SK-N-SH (cell line): ENCODE measurements around the gene C19orf81. TPM values are rescaled to one million over a fixed set of nuclear protein-coding genes. Genes with fewer than 3 reads are reported as not detected.

ENCODE experiments used
- CTCF ChIA-PET: fragments of 300-600, 350-600 bp; formaldehyde crosslinking; extraction: SDS; loops from one replicate; lab custom pipeline; 2021; lab: Yijun Ruan, JAX
- POLR2A ChIA-PET: fragments of 350-600 bp; sonication (Branson Sonifier 250); formaldehyde crosslinking; extraction: SDS; loops from one replicate; lab custom pipeline; 2020; ENCODE audit warnings: antibody characterized with exemption, inconsistent platforms; lab: Yijun Ruan, JAX
- DNase-seq: peaks from one replicate; pipeline ENCODE4 v3.0.0; 2012
- H2AFZ ChIP-seq: fragments of 200-600 bp; sonication (generic); 2 replicates; pipeline ENCODE4 v1.8.1; 2016; ENCODE audit warnings: antibody characterized with exemption, mild to moderate bottlenecking, low read depth
- H3F3A ChIP-seq: fragments of 200-600 bp; sonication (generic); replicated peaks from 2 replicates; pipeline ENCODE3; 2016; ENCODE audit warnings: antibody characterized with exemption, mild to moderate bottlenecking; ENCODE audit not compliant: insufficient read depth
- H3K27ac ChIP-seq, 2 experiments: fragments of 200-500 bp in 1 of 2; fragments of 200-600 bp in 1 of 2; sonication (Bioruptor generic) in 1 of 2; sonication (generic), shearing (Covaris generic) in 1 of 2; 2 replicates each; pipeline versions ENCODE4 v1.5.1 to v1.6.1; 2014 to 2016; ENCODE audit warnings: low read depth in 2 of 2, inconsistent platforms in 1 of 2, low read length in 1 of 2, mild to moderate bottlenecking in 1 of 2, mixed read lengths in 1 of 2
- H3K27me3 ChIP-seq: fragments of 200-600 bp; sonication (generic), shearing (Covaris generic); 2 replicates; pipeline ENCODE4 v1.6.1; 2016; ENCODE audit warnings: mixed run types; ENCODE audit not compliant: insufficient read depth
- H3K36me3 ChIP-seq, 2 experiments: fragments of 200-500 bp in 1 of 2; fragments of 200-600 bp in 1 of 2; sonication (Bioruptor generic) in 1 of 2; sonication (generic) in 1 of 2; replicated peaks in 1 of 2; 2 replicates each; pipeline versions ENCODE3 to v1.5.1; 2014 to 2016; ENCODE audit warnings: low read length in 1 of 2, mild to moderate bottlenecking in 1 of 2; ENCODE audit not compliant: insufficient read depth in 2 of 2, control insufficient read depth in 1 of 2
- H3K4me1 ChIP-seq, 2 experiments: fragments of 200-500 bp in 1 of 2; fragments of 200-600 bp in 1 of 2; sonication (Bioruptor generic) in 1 of 2; sonication (generic), shearing (Covaris generic) in 1 of 2; 2 replicates each; pipeline versions ENCODE4 v1.5.1 to v1.6.1; 2014 to 2016; ENCODE audit warnings: low read depth in 1 of 2, low read length in 1 of 2, mixed run types in 1 of 2; ENCODE audit not compliant: insufficient read depth in 2 of 2, control insufficient read depth in 1 of 2
- H3K4me2 ChIP-seq: fragments of 200-600 bp; sonication (generic), shearing (Covaris generic); 2 replicates; pipeline ENCODE4 v1.6.1; 2017; ENCODE audit warnings: mixed run types
- H3K4me3 ChIP-seq, 2 experiments: fragments of 200-500 bp in 1 of 2; fragments of 200-600 bp in 1 of 2; sonication (Bioruptor generic) in 1 of 2; sonication (generic), shearing (Covaris generic) in 1 of 2; 2 replicates each; pipeline versions ENCODE4 v1.5.1 to v1.8.1; 2014 to 2016; ENCODE audit warnings: low read depth in 2 of 2, inconsistent platforms in 1 of 2, low read length in 1 of 2, mild to moderate bottlenecking in 1 of 2, mixed read lengths in 1 of 2, moderate library complexity in 1 of 2
- H3K79me2 ChIP-seq: fragments of 200-600 bp; sonication (generic); 2 replicates; pipeline ENCODE4 v1.8.1; 2017; ENCODE audit warnings: mild to moderate bottlenecking; ENCODE audit not compliant: insufficient read depth
- H3K9ac ChIP-seq: fragments of 200-600 bp; sonication (generic); 2 replicates; pipeline ENCODE4 v1.6.1; 2017; ENCODE audit warnings: mixed run types
- H3K9me2 ChIP-seq: fragments of 200-600 bp; sonication (generic); 2 replicates; pipeline ENCODE4 v1.6.1; 2017; ENCODE audit warnings: mixed run types
- H3K9me3 ChIP-seq: fragments of 200-600 bp; sonication (generic); 2 replicates; pipeline ENCODE4 v1.6.1; 2017; ENCODE audit warnings: mixed run types, mild to moderate bottlenecking, moderate library complexity
- H4K20me1 ChIP-seq: fragments of 200-600 bp; sonication (generic); 2 replicates; pipeline ENCODE4 v1.6.1; 2017; ENCODE audit warnings: mild to moderate bottlenecking, mixed run types; ENCODE audit not compliant: insufficient read depth
- ELF1 ChIP-seq: IDR thresholded peaks from 2 replicates; pipeline ENCODE4 v1.4.0; 2012
- FOXM1 ChIP-seq: IDR thresholded peaks from 2 replicates; pipeline ENCODE4 v1.4.0; 2012; ENCODE audit warnings: low read depth, mild to moderate bottlenecking
- RAD21 ChIP-seq: IDR thresholded peaks from 2 replicates; pipeline ENCODE4 v1.6.1; 2012; ENCODE audit warnings: mild to moderate bottlenecking, low read length
- USF2 ChIP-seq: fragments of 150-350 bp; IDR thresholded peaks from 2 replicates; pipeline ENCODE4 v1.6.1; 2017; ENCODE audit warnings: antibody characterized with exemption, low read length, low read depth, borderline replicate concordance
- WGBS: methylation state at CpG from one replicate; pipeline ENCODE4 v1.1.6; 2017; ENCODE audit warnings: low lambda C conversion rate; 5-methylcytosine and 5-hydroxymethylcytosine counted together
- polyA plus RNA-seq, 3 experiments: library from polyadenylated mRNA; depleted of rRNA; stranded (reverse); fragments of >200 nt; gene quantifications; 2 replicates each; pipeline ENCODE4 v1.2.3, GENCODE V29; 2012

C19orf81 gene
- polyA plus RNA-seq, 1 of the 3 experiments (the other 2 are of a cell fraction) = 5.7 TPM

- TF ChIP-seq ELF1 = no peak
- TF ChIP-seq USF2 = no peak
- no peak for TF ChIP-seq FOXM1
- 46% methylated on average over 25 of the region's 47 CpGs for WGBS
- Histone ChIP-seq H3F3A (no peaks in the 10 kb centered on the region), H3K27me3 (no peaks in the 10 kb centered on the region), H3K4me2 (no peak overlapping the region), H3K9me3 (no peaks in the 10 kb centered on the region), H4K20me1 (no peaks in the 10 kb centered on the region), H3K4me1 (no peaks in the 10 kb centered on the region), H3K36me3 (no peaks in the 10 kb centered on the region), H3K4me3 (no peak overlapping the region), H3K79me2 (no peaks in the 10 kb centered on the region), H3K27ac (no peak overlapping the region), H3K9ac (no peak overlapping the region), H3K9me2 (no peaks in the 10 kb centered on the region), H2AFZ (no peak overlapping the region)
- no peak for DNase-seq
- ChIA-PET CTCF (interaction anchor here (1.0 to 4.5 kb wide), 6 partner anchors 10 to 219 kb away, joined by 3 to 87 read pairs (median 8); partner anchors contain the start of gene CLEC11A), POLR2A (interaction anchor here (0.9 kb wide), 1 partner anchor 10 kb away, joined by 3 read pairs; no protein-coding TSS in a partner anchor)
These were observed 53.9 kb downstream of the C19orf81 start for GRCh38 chr19:50702871-50703829.

- Histone ChIP-seq H3K9me3 (no peaks in the 10 kb centered on the region), H3K4me1 (no peaks in the 10 kb centered on the region), H3K27ac (no peak overlapping the region), H3F3A (no peaks in the 10 kb centered on the region), H2AFZ (no peak overlapping the region), H3K9ac (no peak overlapping the region), H4K20me1 (no peaks in the 10 kb centered on the region), H3K4me3 (no peak overlapping the region; a peak in 1 of 4 replicates), H3K4me2 (no peak overlapping the region), H3K9me2 (no peaks in the 10 kb centered on the region), H3K27me3 (no peaks in the 10 kb centered on the region), H3K79me2 (no peaks in the 10 kb centered on the region), H3K36me3 (no peaks in the 10 kb centered on the region)
- TF ChIP-seq RAD21 (peak; percentile 54), FOXM1 (no peak)
- no peak for DNase-seq
- 59% methylated on average over 22 of the region's 22 CpGs for WGBS
- CTCF ChIA-PET = interaction anchor here (1.0 to 4.5 kb wide), 8 partner anchors 8 to 336 kb away, joined by 3 to 87 read pairs (median 8); partner anchors contain the start of gene CLEC11A
- POLR2A ChIA-PET = interaction anchor here (1.2 kb wide), 1 partner anchor 8 kb away, joined by 3 read pairs; no protein-coding TSS in a partner anchor
These were observed 54.9 kb downstream of the C19orf81 start for GRCh38 chr19:50703915-50704796.
